Activated CD4-positive, alpha-beta T cell treated with anti-CD3 and anti-CD28 coated beads for 1 hour (primary cell): ENCODE measurements around the gene TWIST1.

Experiments
- DNase-seq: peaks from one replicate; pipeline ENCODE4 v3.0.0-alpha.2; 2020

Gene TWIST1

GRCh38 chr7:19094138-19094537 lies 23.3 kb downstream of the TWIST1 start:
- DNase-seq: no peak

- no peak for DNase-seq
These were observed 25.8 kb downstream of the TWIST1 start for GRCh38 chr7:19091550-19092200.

- DNase-seq: no peak
These were observed 26.9 kb downstream of the TWIST1 start for GRCh38 chr7:19090526-19090925.

- no peak for DNase-seq
These were observed 27.6 kb downstream of the TWIST1 start for GRCh38 chr7:19089797-19090196.

- no peak for DNase-seq
These were observed 28.1 kb downstream of the TWIST1 start for GRCh38 chr7:19089378-19089777.

- no peak for DNase-seq
These were observed 37.3 kb downstream of the TWIST1 start for GRCh38 chr7:19080093-19080492.

GRCh38 chr7:19079066-19079465 lies 38.4 kb downstream of the TWIST1 start:
- DNase-seq: no peak

GRCh38 chr7:19069842-19070241 lies 47.6 kb downstream of the TWIST1 start:
- no peak for DNase-seq

- no peak for DNase-seq
These were observed 51.3 kb downstream of the TWIST1 start for GRCh38 chr7:19066170-19066569.
